SKM-1 (cell line): Measurements from ENCODE around the gene COMP.

ENCODE experiments used
- DNase-seq: peaks from one replicate; lab custom pipeline; 2025; ENCODE audit not compliant: unreplicated experiment; lab: John Stamatoyannopoulos, UW

Gene COMP

GRCh38 chr19:18804139-18804601 is 13.1 kb upstream of the COMP start:
- DNase-seq = no peak

GRCh38 chr19:18803550-18804138 is 12.5 kb upstream of the COMP start:
- DNase-seq = no peak

DNA sequence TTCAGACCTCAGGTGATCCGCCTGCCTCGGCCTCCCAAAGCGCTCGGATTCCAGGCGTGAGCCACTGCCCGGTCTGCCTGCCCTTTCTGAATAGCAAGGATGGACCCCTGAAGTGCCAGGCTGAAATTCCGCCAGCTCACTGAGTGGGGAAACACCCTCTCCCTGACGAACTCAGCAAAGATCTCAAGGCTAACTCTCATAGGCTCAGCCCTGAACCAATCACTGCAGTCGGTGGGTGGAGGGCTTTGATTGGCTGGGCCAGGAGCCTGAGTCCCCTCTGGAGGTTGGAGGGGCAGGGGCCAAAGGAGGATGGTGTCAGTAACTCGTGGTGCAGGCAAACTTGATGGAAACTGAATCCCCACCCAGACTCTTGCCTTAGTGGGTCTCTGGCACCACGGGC is 11.2 kb upstream of the COMP start:
- DNase-seq = no peak

GRCh38 chr19:18800636-18801035 is 9.5 kb upstream of the COMP start:
- DNase-seq = no peak

GRCh38 chr19:18800079-18800478 is 9.0 kb upstream of the COMP start:
- no peak for DNase-seq

- DNase-seq = no peak
These were observed 8.4 kb upstream of the COMP start for GRCh38 chr19:18799389-18799970.

- no peak for DNase-seq
These were observed 7.6 kb upstream of the COMP start for GRCh38 chr19:18798384-18799352.

DNA sequence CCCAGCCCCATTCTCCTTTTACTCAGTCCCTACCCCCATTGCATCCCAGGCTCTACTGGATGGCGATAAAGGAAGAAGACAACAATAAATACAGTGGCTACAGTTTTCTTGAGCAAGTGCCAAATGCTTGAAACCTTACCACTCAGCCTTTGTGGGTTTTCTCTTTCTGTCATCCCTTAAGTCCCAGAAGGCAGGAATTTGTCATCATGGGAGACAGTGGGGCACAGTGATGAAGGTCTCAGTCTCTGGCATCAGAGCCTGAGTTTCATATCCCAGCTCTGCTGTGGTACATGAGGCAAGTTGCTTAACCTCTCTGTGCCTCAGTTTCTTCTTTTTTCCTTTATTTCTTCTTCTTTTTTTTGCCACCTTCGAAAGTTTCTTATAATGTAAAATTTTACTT is 5.1 kb upstream of the COMP start:
- no peak for DNase-seq

DNA sequence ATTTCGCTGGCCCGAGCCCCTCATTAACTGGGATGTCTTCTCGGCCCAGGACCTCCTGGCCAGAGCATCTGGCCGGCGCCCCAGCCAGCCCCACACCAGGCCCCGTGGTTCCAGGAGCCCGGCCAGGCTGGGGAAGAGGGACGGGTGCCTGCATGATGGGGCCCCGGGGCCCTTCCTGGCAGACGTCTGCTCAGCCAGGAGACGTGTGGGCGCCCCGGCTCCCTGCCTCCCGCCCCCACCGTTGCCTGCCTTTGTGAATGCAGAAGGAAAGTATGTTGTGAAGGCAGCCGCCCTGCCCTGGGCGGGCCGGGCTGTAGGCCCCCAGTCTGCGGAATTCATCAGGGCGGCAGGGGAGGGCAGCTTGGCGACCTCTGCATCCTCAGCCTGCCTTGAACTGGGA is 4.4 kb upstream of the COMP start:
- no peak for DNase-seq

GRCh38 chr19:18794692-18795091 is 3.6 kb upstream of the COMP start:
- DNase-seq = no peak

DNA sequence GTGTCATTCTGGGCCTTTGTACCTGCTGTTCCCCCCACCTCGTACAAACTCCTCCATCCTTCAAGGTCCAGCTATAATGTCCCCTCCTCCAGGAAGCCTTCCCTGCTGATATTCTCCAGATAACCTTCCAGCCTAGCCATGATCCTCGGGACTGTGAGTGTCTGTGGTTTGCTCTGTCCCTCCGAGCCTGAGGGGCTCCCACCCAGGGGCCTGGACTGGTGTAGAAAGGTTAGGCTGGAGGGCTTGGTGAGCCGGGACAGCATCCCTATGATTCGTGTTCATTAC is 2.9 kb upstream of the COMP start:
- no peak for DNase-seq

GRCh38 chr19:18793144-18794028 is 2.3 kb upstream of the COMP start:
- no peak for DNase-seq

DNA sequence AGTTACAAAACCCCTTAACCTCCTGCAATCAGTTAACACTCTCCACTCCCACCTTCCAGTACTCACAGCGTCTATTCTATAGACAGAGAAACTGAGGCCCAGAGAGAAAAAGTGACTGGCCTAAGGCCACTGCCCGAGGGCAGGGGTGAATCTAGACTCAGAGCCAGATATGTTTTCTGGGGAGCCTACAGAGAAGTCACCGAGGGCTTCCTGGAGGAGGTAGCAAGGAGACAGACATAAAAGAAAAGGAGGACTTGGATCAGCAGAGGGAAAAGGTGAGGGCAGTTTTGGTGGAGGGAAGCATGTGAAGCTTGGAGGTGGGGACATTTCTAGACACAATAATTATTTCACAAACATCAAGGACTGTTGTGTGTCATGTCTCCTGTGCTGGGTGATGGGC is 1.6 kb upstream of the COMP start:
- DNase-seq = no peak

GRCh38 chr19:18791315-18791678 is 192 bp upstream of the COMP start:
- DNase-seq = no peak

GRCh38 chr19:18789883-18790565 is 1.1 kb downstream of the COMP start:
- DNase-seq = no peak

GRCh38 chr19:18789422-18789869 is 1.7 kb downstream of the COMP start:
- DNase-seq = no peak

DNA sequence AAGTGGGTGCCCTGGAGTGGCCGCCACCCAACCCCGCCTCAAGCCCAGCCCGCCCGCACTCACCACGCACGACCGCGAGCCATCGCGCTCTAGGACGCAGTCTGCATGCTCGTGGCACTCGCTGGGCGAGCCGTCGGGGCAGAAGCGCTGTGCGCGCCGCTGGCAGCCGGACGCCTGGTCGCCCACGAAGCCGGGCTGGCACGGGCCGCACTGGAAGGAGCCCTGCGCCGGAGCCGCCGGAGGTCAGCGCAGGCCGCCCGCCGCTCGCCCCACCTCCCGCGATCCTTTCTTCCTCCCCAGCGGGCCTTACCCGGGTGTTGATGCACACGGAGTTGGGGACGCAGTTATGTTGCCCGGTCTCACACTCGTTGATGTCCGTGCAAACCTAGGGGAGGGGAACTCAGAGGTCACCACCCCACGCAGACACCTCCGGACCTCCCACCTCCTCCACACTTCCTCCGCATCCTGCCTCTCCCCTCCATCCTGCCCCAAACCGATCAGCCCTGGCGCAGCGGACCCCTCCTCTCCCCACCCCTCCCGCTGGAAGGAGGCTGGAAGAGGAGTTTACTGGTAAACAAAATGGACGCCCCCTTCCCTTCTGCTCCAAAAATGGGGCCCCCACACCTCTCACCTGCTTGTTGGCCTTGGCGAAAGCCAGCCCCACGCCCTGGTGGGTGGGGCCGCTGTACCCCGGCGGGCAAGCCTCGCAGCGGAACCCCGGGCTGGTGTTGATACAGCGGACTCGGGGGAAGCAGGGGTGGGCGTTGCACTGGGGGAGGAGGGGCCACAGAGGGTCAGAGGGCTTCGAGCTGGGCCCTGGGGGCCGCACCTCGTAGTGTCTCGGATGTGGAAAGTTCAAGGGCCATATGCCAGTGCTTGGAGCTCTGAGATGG is 2.3 kb downstream of the COMP start:
- DNase-seq = no peak

- DNase-seq = peak; percentile 38
These were observed 5.7 kb downstream of the COMP start for GRCh38 chr19:18785179-18786124.

- DNase-seq = no peak
These were observed 6.4 kb downstream of the COMP start for GRCh38 chr19:18784786-18785120.
